Spinal cord (tissue), 10 donors: Measurements from ENCODE around the gene TLR3. TPM values are rescaled to one million over a fixed set of nuclear protein-coding genes. Genes with fewer than 3 reads are reported as not detected.
"Not testable (repeated sequence)": the region's sequence is repeated elsewhere in the genome, so short reads cannot be mapped to it uniquely, and the experiment has no call there.

Experiments used
- DNase-seq, 6 donors: peaks; one replicate each; pipeline versions ENCODE4 v3.0.0 to v3.0.0-alpha.2; 2013 to 2015; ENCODE audit warnings: low spot score in 6 of 6, low read depth in 4 of 6
- H3K27ac ChIP-seq: one replicate; pipeline ENCODE4 v1.5.1; 2013; ENCODE audit warnings: low read depth, low read length, control low read depth
- H3K27me3 ChIP-seq: one replicate; pipeline ENCODE4 v1.6.1; 2013; ENCODE audit warnings: low read length; ENCODE audit not compliant: control insufficient read depth, insufficient read depth
- H3K36me3 ChIP-seq: one replicate; pipeline ENCODE4 v1.6.1; 2013; ENCODE audit warnings: low read length; ENCODE audit not compliant: control insufficient read depth, insufficient read depth
- H3K4me1 ChIP-seq: one replicate; pipeline ENCODE4 v1.6.1; 2013; ENCODE audit warnings: low read length; ENCODE audit not compliant: control insufficient read depth, insufficient read depth
- H3K4me3 ChIP-seq: one replicate; pipeline ENCODE4 v1.5.1; 2013; ENCODE audit warnings: low read depth, low read length, control low read depth
- H3K9me3 ChIP-seq: one replicate; pipeline ENCODE4 v1.6.1; 2013; ENCODE audit warnings: low read length; ENCODE audit not compliant: control insufficient read depth, insufficient read depth
- WGBS: methylation state at CpG from one replicate; pipeline ENCODE4 v1.1.5; 2013; ENCODE audit warnings: missing lambda C conversion rate; ENCODE audit not compliant: insufficient coverage; 5-methylcytosine and 5-hydroxymethylcytosine counted together
- polyA plus RNA-seq, 2 donors: library from polyadenylated mRNA; unstranded; fragments of 120-200 nt; gene quantifications; one replicate each; pipeline ENCODE4 v1.2.1, GENCODE V29; 2013; ENCODE audit not compliant: insufficient read length in 2 of 2
- total RNA-seq, 2 donors: library from RNA; depleted of rRNA in 1 of 2; stranded (reverse); fragments of 120-200 nt in 1 of 2; fragments of >200 nt in 1 of 2; gene quantifications; one replicate each; pipeline versions ENCODE4 v1.2.3 to v1.2.4, GENCODE V29; 2013 to 2014
- donor health status: healthy.

TLR3 gene
- total and polyA plus RNA-seq, 4 donors: 2.1 to 8.4 (median 5.1) TPM

DNA sequence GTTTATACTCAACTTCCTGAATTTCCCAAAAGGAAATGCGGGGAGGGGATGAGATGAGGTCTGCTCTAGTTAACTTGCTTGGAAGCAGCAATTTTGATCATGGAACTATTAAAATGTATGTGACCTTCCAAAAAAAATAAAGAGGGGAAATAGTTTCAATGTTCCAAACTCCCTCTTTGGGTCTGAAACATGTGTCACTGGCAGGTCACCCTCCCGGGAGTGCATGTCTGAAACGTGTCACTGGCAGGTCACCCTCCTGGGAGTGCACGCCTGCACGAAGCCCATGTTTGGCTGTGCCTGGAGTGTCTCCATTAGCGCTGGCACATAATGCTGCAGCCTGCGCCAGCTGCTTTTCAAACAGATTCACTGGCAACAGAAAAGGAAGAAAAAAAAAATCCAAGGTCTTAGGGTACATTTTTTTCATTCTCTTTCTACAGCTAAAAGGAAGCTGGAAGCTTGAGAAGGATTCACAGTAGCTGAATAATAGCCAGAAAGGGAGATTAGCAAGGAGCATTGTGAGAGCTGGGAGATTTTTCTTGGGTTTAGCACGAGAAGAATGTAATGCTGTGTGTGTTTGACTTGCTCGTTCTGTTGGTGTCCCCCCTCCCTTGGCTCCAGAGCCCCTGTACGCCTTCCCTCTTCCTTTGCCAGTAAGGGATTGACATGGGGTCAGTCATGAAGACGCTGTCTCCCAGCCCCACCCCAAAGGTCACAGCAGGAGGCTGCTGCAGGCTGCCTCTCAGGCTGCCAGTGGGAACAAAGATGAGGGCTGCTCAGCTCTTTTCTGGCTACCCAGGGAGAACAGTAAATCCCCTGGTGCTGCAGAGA, 39.2 kb upstream of the TLR3 start:
- Histone ChIP-seq H3K27me3 (no peaks in the 10 kb centered on the region), H3K4me1 (peaks cover 21% of the 10 kb centered on the region), H3K27ac (peak overlapping the region; percentile 84), H3K4me3 (peak overlapping the region; percentile 11), H3K9me3 (peaks cover 1% of the 10 kb centered on the region), H3K36me3 (no peaks in the 10 kb centered on the region)
- WGBS: 2% methylated on average over 8 of the region's 11 CpGs
- peak; percentile 57 to 94 (median 68) for DNase-seq

DNA sequence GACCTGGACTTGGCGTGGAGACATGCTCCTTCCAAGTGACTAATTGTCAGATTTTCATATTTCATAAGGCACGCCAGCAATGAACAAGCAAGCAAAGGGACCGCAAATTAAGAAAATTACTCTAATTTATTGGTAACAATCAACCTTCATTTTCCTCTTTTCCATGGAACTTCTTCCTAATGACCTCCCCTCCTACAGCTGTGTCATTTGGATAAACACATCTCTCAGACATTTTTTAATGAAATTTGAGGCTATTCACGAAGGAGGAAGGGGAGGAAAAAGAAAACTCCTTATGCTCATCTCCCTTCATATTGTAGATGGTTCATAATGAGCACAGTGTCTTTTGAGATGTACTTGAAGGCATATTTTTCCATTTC, 38.6 kb upstream of the TLR3 start:
- H3K4me3 ChIP-seq: peak overlapping the region; percentile 11

DNA sequence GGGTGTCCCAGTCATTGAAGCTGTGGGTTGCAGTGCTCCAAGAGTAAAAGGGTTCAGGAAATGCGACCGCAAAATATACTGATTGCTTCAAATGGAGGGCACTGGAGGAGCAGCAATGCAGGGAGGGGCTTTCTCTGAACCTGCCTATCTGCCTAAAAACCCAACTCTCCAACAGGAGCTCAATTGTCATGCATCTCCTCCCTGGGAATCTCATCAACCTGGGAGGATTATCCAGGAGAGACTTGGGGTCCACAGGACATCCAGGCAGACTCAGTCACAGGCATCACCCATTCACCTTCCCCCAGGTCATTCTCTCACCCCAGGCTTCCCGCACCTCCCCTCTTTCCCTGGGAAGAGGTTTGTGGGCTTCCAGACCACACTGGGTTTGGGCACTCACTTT, 38.2 kb upstream of the TLR3 start:
- no peak overlapping the region for H3K4me3 ChIP-seq
- 21% methylated on average over 2 of the region's 3 CpGs for WGBS
- H3K27me3 ChIP-seq: no peaks in the 10 kb centered on the region
- peak overlapping the region; percentile 84 for H3K27ac ChIP-seq
- peaks cover 21% of the 10 kb centered on the region for H3K4me1 ChIP-seq
- H3K9me3 ChIP-seq: peaks cover 7% of the 10 kb centered on the region
- no peaks in the 10 kb centered on the region for H3K36me3 ChIP-seq
- no peak for DNase-seq

More for the DNA sequence above, 38.6 kb upstream of the TLR3 start:
- Histone ChIP-seq H3K36me3 (no peaks in the 10 kb centered on the region), H3K27ac (peak overlapping the region; percentile 84), H3K4me1 (peaks cover 21% of the 10 kb centered on the region), H3K9me3 (peaks cover 7% of the 10 kb centered on the region), H3K27me3 (no peaks in the 10 kb centered on the region)
- WGBS: 27% methylated on average over 3 of the region's 4 CpGs
- peak in 1 of 6 donors; percentile 63 for DNase-seq

DNA sequence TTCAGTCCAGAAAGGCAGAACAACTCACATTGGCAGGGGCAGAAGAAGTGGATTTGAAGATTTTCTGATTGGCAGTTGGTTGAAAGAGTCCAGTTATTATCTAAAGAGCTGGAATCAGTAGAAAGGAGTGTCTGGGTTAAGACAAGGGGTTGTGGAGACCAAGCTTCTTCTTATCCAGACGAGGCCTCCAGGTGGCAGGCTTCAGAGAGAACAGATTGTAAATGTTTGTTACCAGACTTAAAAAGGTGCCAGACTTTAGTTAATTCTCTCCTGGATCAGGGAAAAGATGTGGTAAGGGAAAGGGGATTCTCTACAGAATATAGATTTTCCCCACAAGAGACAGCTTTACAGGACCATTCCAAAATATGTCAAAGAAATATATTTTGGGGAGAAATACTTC, 36.7 kb upstream of the TLR3 start:
- peak in 2 of 6 donors; percentile 64 to 73 for DNase-seq
- 60% methylated on average over 1 of the region's 1 CpG for WGBS

DNA sequence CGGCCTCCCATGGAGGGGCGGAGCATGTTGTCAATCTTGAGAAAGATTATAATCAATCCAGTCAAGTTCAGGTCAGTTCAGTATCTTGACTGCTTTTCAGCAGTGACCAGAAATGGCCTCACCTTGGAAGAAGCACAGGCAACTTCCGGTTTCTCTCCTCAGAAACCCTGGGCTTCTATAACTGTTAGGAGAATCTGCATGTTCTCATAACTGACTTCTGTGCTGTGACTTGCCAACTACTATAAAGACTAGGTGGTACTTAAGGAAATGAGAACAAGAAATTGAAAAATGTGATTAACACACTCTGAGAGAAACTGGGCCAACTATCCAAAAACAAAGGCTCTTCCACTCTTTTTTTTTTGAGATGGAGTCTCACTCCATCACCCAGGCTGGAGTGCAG, 35.9 kb upstream of the TLR3 start:
- peaks cover 21% of the 10 kb centered on the region for H3K4me1 ChIP-seq
- no peak for DNase-seq
- 100% methylated on average over 2 of the region's 3 CpGs for WGBS
- H3K4me3 ChIP-seq: no peak overlapping the region
- no peaks in the 10 kb centered on the region for H3K36me3 ChIP-seq
- H3K27me3 ChIP-seq: no peaks in the 10 kb centered on the region
- no peak overlapping the region for H3K27ac ChIP-seq
- peaks cover 8% of the 10 kb centered on the region for H3K9me3 ChIP-seq

More for the DNA sequence above, 36.7 kb upstream of the TLR3 start:
- Histone ChIP-seq H3K27me3 (no peaks in the 10 kb centered on the region), H3K4me1 (peaks cover 21% of the 10 kb centered on the region), H3K36me3 (no peaks in the 10 kb centered on the region), H3K27ac (no peak overlapping the region), H3K9me3 (peaks cover 8% of the 10 kb centered on the region), H3K4me3 (no peak overlapping the region)

DNA sequence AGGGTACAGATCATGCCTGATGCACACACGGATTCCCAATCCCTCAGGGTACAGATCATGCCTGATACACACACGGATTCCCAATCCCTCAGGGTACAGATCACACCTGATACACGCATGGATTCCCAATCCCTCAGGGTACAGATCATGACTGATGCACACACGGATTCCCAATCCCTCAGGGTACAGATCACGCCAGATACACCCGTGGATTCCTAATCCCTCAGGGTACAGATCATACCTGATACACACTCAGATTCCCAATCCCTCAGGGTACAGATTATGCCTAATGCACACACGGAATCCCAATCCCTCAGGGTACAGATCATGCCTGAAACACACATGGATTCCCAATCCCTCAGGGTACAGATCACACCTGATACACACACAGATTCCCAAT, 34.3 kb upstream of the TLR3 start:
- H3K27me3 ChIP-seq, H3K27ac ChIP-seq, H3K36me3 ChIP-seq, DNase-seq, H3K9me3 ChIP-seq, H3K4me3 ChIP-seq: not testable (repeated sequence)
- 98% methylated on average over 7 of the region's 7 CpGs for WGBS
- H3K4me1 ChIP-seq: peaks cover 19% of the 10 kb centered on the region

DNA sequence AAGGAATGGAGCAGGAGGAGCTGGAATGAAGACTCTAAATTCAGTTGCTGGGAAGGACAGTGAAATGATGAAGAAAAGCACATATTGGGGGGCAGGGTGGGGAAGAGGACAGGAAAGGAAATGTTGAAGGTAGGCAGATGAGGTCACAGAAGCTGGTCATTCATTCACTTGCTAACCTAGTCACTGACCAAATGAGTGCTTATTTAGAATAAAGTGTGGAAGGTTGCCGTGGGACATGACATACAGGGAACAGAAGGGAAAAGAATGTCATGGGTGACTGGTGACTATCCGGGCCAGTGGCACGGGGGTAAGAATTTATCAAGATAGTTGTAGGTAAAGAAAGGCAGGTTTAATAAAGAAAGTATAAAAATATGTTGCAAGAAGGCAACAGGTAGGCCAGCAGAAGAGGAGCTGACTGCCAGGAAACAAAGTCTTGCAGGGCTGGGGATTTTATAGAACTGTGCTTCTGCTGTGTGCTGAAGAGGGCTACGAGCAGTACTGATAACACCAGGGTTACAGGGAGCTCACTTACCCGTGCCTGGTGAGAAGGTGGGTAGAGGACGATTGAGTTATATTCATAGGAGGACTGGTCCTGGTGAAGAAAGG, 31.9 kb upstream of the TLR3 start:
- Histone ChIP-seq H3K27ac (no peak overlapping the region), H3K4me3 (no peak overlapping the region), H3K4me1 (no peaks in the 10 kb centered on the region), H3K36me3 (no peaks in the 10 kb centered on the region), H3K27me3 (peaks cover 3% of the 10 kb centered on the region), H3K9me3 (peaks cover 8% of the 10 kb centered on the region)
- DNase-seq: no peak
- WGBS: 86% methylated on average over 4 of the region's 6 CpGs

DNA sequence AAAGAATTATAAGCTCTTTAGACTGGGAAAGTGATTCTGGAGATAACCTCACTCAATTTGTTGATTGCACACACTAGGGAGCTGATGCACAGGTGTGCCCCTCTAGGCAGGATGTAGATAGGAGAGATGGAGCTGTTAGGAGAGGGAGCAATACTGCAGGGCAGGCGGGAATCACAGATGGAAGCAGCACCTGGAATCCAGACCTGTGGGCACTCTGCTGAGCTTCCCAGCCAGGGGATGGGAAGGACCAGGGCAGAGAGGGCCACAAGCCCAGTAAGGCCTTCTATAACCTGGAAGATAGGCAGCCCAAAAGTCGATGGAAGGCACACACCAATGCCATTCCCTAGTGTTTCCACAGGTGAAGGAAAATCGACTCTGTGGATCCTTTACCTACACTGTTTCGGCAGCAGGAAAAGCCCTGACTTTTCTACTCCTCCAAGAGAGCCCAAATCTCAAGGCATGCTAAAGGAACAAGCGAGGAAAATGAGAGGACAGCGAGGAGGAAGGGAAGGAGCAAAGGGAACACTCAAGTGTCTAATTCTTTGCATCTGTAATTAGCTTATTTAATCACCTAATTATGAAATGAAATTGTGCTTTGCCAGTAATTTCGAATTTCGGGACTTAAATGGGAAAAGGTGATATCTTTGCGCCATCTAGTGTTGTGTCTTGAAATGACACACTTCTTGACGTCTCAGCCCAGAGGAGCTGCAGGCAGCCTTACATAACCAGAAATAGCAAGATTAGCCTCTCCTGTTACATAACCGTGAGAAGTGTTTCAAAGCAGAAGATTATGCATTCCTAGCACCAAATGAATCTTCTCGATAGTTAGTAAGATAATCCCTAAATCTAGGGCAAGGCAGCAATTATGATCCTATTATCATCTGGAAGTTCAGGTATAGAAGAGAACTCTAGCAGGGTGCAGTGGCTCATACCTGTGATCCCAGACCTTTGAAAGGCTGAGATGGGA, 31.0 kb upstream of the TLR3 start:
- peaks cover 3% of the 10 kb centered on the region for H3K27me3 ChIP-seq
- H3K27ac ChIP-seq: no peak overlapping the region
- WGBS: 34% methylated on average over 2 of the region's 12 CpGs
- peak; percentile 78 to 97 (median 84) for DNase-seq
- H3K4me3 ChIP-seq: no peak overlapping the region
- no peaks in the 10 kb centered on the region for H3K36me3 ChIP-seq
- peaks cover 8% of the 10 kb centered on the region for H3K9me3 ChIP-seq
- no peaks in the 10 kb centered on the region for H3K4me1 ChIP-seq

DNA sequence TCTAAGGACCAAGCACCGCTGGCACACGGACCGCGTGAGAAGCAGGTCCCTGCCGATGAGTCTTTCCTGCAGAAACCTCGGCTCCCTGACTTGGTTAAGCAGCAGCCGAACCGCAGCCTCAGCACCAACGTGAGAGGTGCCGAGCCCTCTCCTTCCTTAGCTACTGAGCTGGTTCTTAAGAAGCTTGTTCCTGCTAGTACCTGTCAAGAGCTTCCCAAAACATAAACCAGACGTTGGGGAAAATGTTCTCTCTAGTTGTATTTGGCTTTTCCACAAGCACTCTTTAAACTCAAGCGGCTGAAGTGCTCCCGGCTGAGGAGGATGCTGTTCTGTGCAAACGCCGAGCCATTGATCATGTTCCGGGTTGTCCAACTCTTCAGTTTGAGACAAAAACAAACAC, 29.3 kb upstream of the TLR3 start:
- Histone ChIP-seq H3K4me1 (no peaks in the 10 kb centered on the region), H3K36me3 (no peaks in the 10 kb centered on the region), H3K27ac (no peak overlapping the region), H3K9me3 (peaks cover 8% of the 10 kb centered on the region), H3K27me3 (peaks cover 3% of the 10 kb centered on the region), H3K4me3 (no peak overlapping the region)
- no peak for DNase-seq
- WGBS: 40% methylated on average over 9 of the region's 16 CpGs
